DND-41 (cell line): Measurements from ENCODE around the gene LRRC23.

Experiments
- ATAC-seq: fragments of 200-7000 bp; cut with Tn5 transposase; 3 replicates; pipeline ENCODE4 v1.9.1; 2021; ENCODE audit warnings: low read depth; ENCODE audit not compliant: insufficient read depth
- DNase-seq: peaks from one replicate; pipeline ENCODE4 v3.0.0-alpha.2; 2020
- H2AFZ ChIP-seq: 2 replicates; pipeline ENCODE4 v1.6.0; 2012; ENCODE audit warnings: low read depth, low read length
- H3K27ac ChIP-seq: 2 replicates; pipeline ENCODE4 v1.5.1; 2012; ENCODE audit warnings: low read length, inconsistent platforms
- H3K27me3 ChIP-seq: fragments of 200-600 bp; sonication (generic); 2 replicates; pipeline ENCODE4 v1.6.0; 2012; ENCODE audit warnings: low read length, mild to moderate bottlenecking, inconsistent platforms; ENCODE audit not compliant: insufficient read depth, poor library complexity
- H3K36me3 ChIP-seq: 2 replicates; pipeline ENCODE4 v1.5.1; 2012; ENCODE audit warnings: low read length, inconsistent platforms; ENCODE audit not compliant: insufficient read depth
- H3K4me1 ChIP-seq: 2 replicates; pipeline ENCODE4 v1.5.1; 2012; ENCODE audit warnings: mild to moderate bottlenecking, low read length; ENCODE audit not compliant: insufficient read depth
- H3K4me2 ChIP-seq: 2 replicates; pipeline ENCODE4 v1.6.0; 2012; ENCODE audit warnings: mild to moderate bottlenecking, moderate library complexity, low read length, inconsistent platforms; ENCODE audit not compliant: insufficient read depth
- H3K4me3 ChIP-seq, 2 experiments: fragments of 200-600 bp in 1 of 2; shearing (Covaris generic) in 1 of 2; 2 replicates each; pipeline ENCODE4 v1.5.1; 2012 to 2016; ENCODE audit warnings: inconsistent platforms in 2 of 2, low read length in 2 of 2, mild to moderate bottlenecking in 2 of 2, low read depth in 1 of 2, moderate library complexity in 1 of 2
- H3K79me2 ChIP-seq: 2 replicates; pipeline ENCODE4 v1.6.0; 2012; ENCODE audit warnings: low read length, inconsistent platforms; ENCODE audit not compliant: insufficient read depth
- H3K9ac ChIP-seq: 2 replicates; pipeline ENCODE4 v1.6.0; 2012; ENCODE audit warnings: low read depth, mild to moderate bottlenecking, inconsistent platforms, low read length, moderate library complexity
- H3K9me3 ChIP-seq: 2 replicates; pipeline ENCODE4 v1.5.1; 2012; ENCODE audit warnings: low read length, moderate library complexity, mild to moderate bottlenecking, inconsistent platforms; ENCODE audit not compliant: insufficient read depth, severe bottlenecking
- H4K20me1 ChIP-seq: 2 replicates; pipeline ENCODE4 v1.6.0; 2012; ENCODE audit warnings: low read length; ENCODE audit not compliant: insufficient read depth
- EZH2 ChIP-seq: IDR thresholded peaks from 3 replicates; pipeline ENCODE4 v1.6.1; 2012; ENCODE audit warnings: borderline replicate concordance, low read depth, mild to moderate bottlenecking, moderate library complexity, low read length, inconsistent platforms; ENCODE audit not compliant: severe bottlenecking
- TF ChIP-seq, protein P1 (sequence below): IDR thresholded peaks from 2 replicates; pipeline ENCODE4 v1.5.1; 2012; ENCODE audit warnings: borderline replicate concordance, low read length, moderate library complexity, mild to moderate bottlenecking; ENCODE audit not compliant: poor library complexity, severe bottlenecking; ENCODE audit errors: extremely low read depth

The LRRC23 gene

DNA sequence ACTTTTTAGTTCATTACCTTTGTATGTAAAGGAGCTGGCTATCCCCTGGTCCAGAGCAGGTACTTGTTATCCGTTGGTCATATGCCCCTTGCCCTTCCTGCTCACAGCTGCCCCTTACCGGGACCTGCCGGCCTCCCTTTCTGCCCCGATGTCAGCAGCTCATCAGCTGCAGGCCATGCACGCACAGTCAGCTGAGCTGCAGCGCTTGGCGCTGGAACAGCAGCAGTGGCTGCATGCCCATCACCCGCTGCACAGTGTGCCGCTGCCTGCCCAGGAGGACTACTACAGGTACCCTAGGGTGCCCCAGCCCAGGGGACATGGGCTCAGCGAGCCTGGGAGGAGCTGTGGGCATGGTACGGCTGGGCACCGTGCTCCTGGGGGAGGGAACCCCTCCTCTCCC lies 36.6 kb downstream of the LRRC23 start:
- Histone ChIP-seq H3K27me3 (no peaks in the 10 kb centered on the region), H3K36me3 (peaks cover 51% of the 10 kb centered on the region), H3K4me2 (no peak overlapping the region), H3K9me3 (no peaks in the 10 kb centered on the region), H2AFZ (no peak overlapping the region), H3K9ac (no peak overlapping the region; the same call in 1 of the 2 replicates), H3K4me3 (no peak overlapping the region), H3K4me1 (peaks cover 62% of the 10 kb centered on the region), H3K79me2 (peaks cover 38% of the 10 kb centered on the region), H4K20me1 (0 out of 2 replicates have a peak, but pooled peaks cover under 1% of the 10 kb centered on the region), H3K27ac (peak overlapping the region; percentile 16; the same call in 1 of the 2 replicates)
- ATAC-seq = no peak
- TF ChIP-seq, protein P1, sequence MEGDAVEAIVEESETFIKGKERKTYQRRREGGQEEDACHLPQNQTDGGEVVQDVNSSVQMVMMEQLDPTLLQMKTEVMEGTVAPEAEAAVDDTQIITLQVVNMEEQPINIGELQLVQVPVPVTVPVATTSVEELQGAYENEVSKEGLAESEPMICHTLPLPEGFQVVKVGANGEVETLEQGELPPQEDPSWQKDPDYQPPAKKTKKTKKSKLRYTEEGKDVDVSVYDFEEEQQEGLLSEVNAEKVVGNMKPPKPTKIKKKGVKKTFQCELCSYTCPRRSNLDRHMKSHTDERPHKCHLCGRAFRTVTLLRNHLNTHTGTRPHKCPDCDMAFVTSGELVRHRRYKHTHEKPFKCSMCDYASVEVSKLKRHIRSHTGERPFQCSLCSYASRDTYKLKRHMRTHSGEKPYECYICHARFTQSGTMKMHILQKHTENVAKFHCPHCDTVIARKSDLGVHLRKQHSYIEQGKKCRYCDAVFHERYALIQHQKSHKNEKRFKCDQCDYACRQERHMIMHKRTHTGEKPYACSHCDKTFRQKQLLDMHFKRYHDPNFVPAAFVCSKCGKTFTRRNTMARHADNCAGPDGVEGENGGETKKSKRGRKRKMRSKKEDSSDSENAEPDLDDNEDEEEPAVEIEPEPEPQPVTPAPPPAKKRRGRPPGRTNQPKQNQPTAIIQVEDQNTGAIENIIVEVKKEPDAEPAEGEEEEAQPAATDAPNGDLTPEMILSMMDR = no peak
- no peak for DNase-seq

DNA sequence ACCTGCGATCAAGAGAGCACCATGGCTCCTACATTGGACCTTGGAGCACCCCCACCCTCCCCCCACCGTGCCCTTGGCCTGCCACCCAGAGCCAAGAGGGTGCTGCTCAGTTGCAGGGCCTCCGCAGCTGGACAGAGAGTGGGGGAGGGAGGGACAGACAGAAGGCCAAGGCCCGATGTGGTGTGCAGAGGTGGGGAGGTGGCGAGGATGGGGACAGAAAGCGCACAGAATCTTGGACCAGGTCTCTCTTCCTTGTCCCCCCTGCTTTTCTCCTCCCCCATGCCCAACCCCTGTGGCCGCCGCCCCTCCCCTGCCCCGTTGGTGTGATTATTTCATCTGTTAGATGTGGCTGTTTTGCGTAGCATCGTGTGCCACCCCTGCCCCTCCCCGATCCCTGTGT lies 37.2 kb downstream of the LRRC23 start:
- H3K27me3 ChIP-seq = no peaks in the 10 kb centered on the region
- H3K36me3 ChIP-seq = peaks cover 51% of the 10 kb centered on the region
- no peaks in the 10 kb centered on the region for H3K9me3 ChIP-seq
- ATAC-seq (no peak), DNase-seq (no peak)
- H3K27ac ChIP-seq = peak overlapping the region; percentile 16; the same call in 1 of the 2 replicates
- TF ChIP-seq, protein P1 = no peak
- TF ChIP-seq EZH2 = no peak
- peaks cover 32% of the 10 kb centered on the region for H3K79me2 ChIP-seq
- H2AFZ ChIP-seq = no peak overlapping the region
- peaks cover 57% of the 10 kb centered on the region for H3K4me1 ChIP-seq
- H3K9ac ChIP-seq = no peak overlapping the region
- no peaks in the 10 kb centered on the region for H4K20me1 ChIP-seq
- no peak overlapping the region for H3K4me3 ChIP-seq
- no peak overlapping the region for H3K4me2 ChIP-seq

DNA sequence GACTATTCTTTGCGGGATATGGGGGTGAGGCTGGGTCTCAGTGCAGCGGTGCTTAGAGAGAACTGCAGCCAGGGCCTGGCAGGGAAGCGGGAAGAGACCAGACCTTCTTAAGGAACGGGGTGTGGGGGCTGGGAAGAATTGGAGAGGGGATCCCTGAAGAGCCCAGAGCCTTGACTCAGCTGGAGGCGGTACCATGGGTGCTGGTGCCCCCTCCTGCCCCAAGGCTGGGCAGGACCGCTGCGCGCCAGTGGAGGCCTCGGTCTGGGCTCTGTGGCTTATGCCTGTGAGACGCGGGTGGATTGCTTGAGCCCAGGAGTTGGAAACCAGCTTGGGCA lies 37.7 kb downstream of the LRRC23 start:
- Histone ChIP-seq H3K4me3 (no peak overlapping the region), H3K27ac (peak overlapping the region; percentile 99), H3K9ac (peak overlapping the region; percentile 93; the same call in 1 of the 2 replicates), H4K20me1 (no peaks in the 10 kb centered on the region), H3K27me3 (no peaks in the 10 kb centered on the region), H3K9me3 (no peaks in the 10 kb centered on the region), H3K36me3 (peaks cover 51% of the 10 kb centered on the region), H2AFZ (no peak overlapping the region), H3K79me2 (peaks cover 27% of the 10 kb centered on the region), H3K4me1 (peaks cover 52% of the 10 kb centered on the region), H3K4me2 (no peak overlapping the region)
- no peak for ATAC-seq
- TF ChIP-seq, protein P1 = no peak
- DNase-seq = peak; percentile 47

GRCh38 chr12:6943389-6943721 lies 38.7 kb downstream of the LRRC23 start:
- TF ChIP-seq, protein P1 = no peak
- TF ChIP-seq EZH2 = no peak
- Histone ChIP-seq H3K9me3 (no peaks in the 10 kb centered on the region), H3K79me2 (peaks cover 20% of the 10 kb centered on the region), H3K36me3 (peaks cover 50% of the 10 kb centered on the region), H2AFZ (peak overlapping the region; percentile 44), H3K4me1 (peaks cover 49% of the 10 kb centered on the region), H3K27ac (peak overlapping the region; percentile 99), H3K27me3 (no peaks in the 10 kb centered on the region), H3K9ac (peak overlapping the region; percentile 93), H3K4me3 (peak overlapping the region in 1 of 2 experiments; percentile 88; a peak in 2 of 4 replicates), H4K20me1 (no peaks in the 10 kb centered on the region), H3K4me2 (peak overlapping the region; percentile 94)
- peak; percentile 85 for DNase-seq
- peak; percentile 63 for ATAC-seq
